Astrocyte (in vitro differentiated cells and primary cell): Measurements from ENCODE around the gene CEMP1. TPM values are rescaled to one million over a fixed set of nuclear protein-coding genes. Genes with fewer than 3 reads are reported as not detected.

Experiments used
- DNase-seq: peaks from one replicate; pipeline ENCODE4 v3.0.0-alpha.2; 2010; ENCODE audit warnings: low read depth
- FAIRE-seq: peaks from 2 replicates; lab custom pipeline; 2011; peaks lifted over from hg19 to GRCh38; lab: Jason Lieb, UNC
- H2AFZ ChIP-seq: 2 replicates; pipeline ENCODE4 v1.6.0; 2012; ENCODE audit warnings: low read depth, low read length, inconsistent platforms
- H3K27ac ChIP-seq: 2 replicates; pipeline ENCODE4 v1.5.1; 2011; ENCODE audit warnings: low read depth, low read length, inconsistent platforms
- H3K27me3 ChIP-seq: 2 replicates; pipeline ENCODE4 v1.6.0; 2011; ENCODE audit warnings: low read length, inconsistent platforms; ENCODE audit not compliant: insufficient read depth
- H3K36me3 ChIP-seq: 2 replicates; pipeline ENCODE4 v1.5.1; 2011; ENCODE audit warnings: low read length, inconsistent platforms; ENCODE audit not compliant: insufficient read depth
- H3K4me1 ChIP-seq: 2 replicates; pipeline ENCODE4 v1.5.1; 2011; ENCODE audit warnings: low read length, inconsistent platforms; ENCODE audit not compliant: insufficient read depth
- H3K4me2 ChIP-seq: 2 replicates; pipeline ENCODE4 v1.6.0; 2012; ENCODE audit warnings: low read length, inconsistent platforms
- H3K4me3 ChIP-seq: 2 replicates; pipeline ENCODE4 v1.5.1; 2011; ENCODE audit warnings: low read depth, mild to moderate bottlenecking, low read length, inconsistent platforms; ENCODE audit not compliant: insufficient read depth
- H3K79me2 ChIP-seq: 2 replicates; pipeline ENCODE4 v1.6.0; 2012; ENCODE audit warnings: mild to moderate bottlenecking, low read length, inconsistent platforms; ENCODE audit not compliant: insufficient read depth
- H3K9ac ChIP-seq: 2 replicates; pipeline ENCODE4 v1.6.0; 2012; ENCODE audit warnings: mild to moderate bottlenecking, low read length, inconsistent platforms
- H3K9me3 ChIP-seq: 2 replicates; pipeline ENCODE4 v1.5.1; 2012; ENCODE audit warnings: low read depth, mild to moderate bottlenecking, low read length, inconsistent platforms; ENCODE audit not compliant: insufficient read depth
- H4K20me1 ChIP-seq: 2 replicates; pipeline ENCODE4 v1.6.0; 2012; ENCODE audit warnings: low read length, inconsistent platforms; ENCODE audit not compliant: insufficient read depth
- H3K27ac Mint-ChIP-seq: one replicate; pipeline ENCODE4 v1.8.0; 2021; ENCODE audit warnings: mild to moderate bottlenecking, mixed read lengths; ENCODE audit not compliant: unreplicated experiment
- H3K27me3 Mint-ChIP-seq: one replicate; pipeline ENCODE4 v1.8.0; 2021; ENCODE audit warnings: low read depth, mixed read lengths; ENCODE audit not compliant: unreplicated experiment
- H3K36me3 Mint-ChIP-seq: one replicate; pipeline ENCODE4 v1.8.0; 2021; ENCODE audit warnings: low read depth, mixed read lengths; ENCODE audit not compliant: unreplicated experiment
- H3K4me1 Mint-ChIP-seq: one replicate; pipeline ENCODE4 v1.8.0; 2021; ENCODE audit warnings: low read depth, mixed read lengths; ENCODE audit not compliant: unreplicated experiment
- H3K4me3 Mint-ChIP-seq: one replicate; pipeline ENCODE4 v1.8.0; 2021; ENCODE audit warnings: mild to moderate bottlenecking, moderate library complexity, mixed read lengths; ENCODE audit not compliant: unreplicated experiment
- H3K9me3 Mint-ChIP-seq: one replicate; pipeline ENCODE4 v1.8.0; 2021; ENCODE audit warnings: mild to moderate bottlenecking, mixed read lengths; ENCODE audit not compliant: unreplicated experiment
- EZH2 ChIP-seq: IDR thresholded peaks from 2 replicates; pipeline ENCODE4 v1.6.1; 2012; ENCODE audit warnings: mild to moderate bottlenecking, low read length, inconsistent platforms; ENCODE audit not compliant: insufficient read depth
- total RNA-seq: library from RNA; stranded (reverse); gene quantifications from 2 replicates; pipeline ENCODE4 v1.2.1, GENCODE V29; 2021
- TF ChIP-seq, protein P1 (sequence below): IDR thresholded peaks from 2 replicates; pipeline ENCODE4 v1.5.1; 2011; ENCODE audit warnings: low read depth, mild to moderate bottlenecking, inconsistent platforms, low read length, moderate library complexity; ENCODE audit not compliant: insufficient read depth

CEMP1 gene
- total RNA-seq, 1 donor from 2014 or later, result not detected

DNA sequence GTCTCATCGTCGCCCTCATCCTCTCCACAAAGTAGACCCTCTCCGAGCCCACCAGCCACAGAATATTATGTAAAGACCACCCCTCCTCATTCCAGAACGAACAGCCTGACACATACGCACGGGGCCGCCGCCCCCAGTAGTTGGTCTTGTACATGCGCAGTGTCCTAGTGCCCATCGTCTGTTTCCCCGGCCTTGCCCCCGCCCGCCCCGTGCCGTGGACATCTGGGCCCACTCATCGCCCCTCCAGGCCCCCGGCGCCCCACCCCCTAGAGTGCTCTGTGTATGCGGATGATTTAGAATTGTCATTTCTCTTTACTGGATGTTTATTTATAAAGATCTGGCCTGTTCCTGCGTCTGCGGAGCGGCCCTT lies 11.5 kb downstream of the CEMP1 start:
- Histone ChIP-seq H3K27me3 (no peaks in the 10 kb centered on the region), H4K20me1 (peaks cover 76% of the 10 kb centered on the region), H3K4me2 (peak overlapping the region; percentile 58), H3K4me1 (peaks cover 39% of the 10 kb centered on the region), H3K9me3 (no peaks in the 10 kb centered on the region), H3K79me2 (peaks cover 80% of the 10 kb centered on the region), H2AFZ (no peak overlapping the region), H3K9ac (peak overlapping the region; percentile 68), H3K36me3 (peaks cover 18% of the 10 kb centered on the region), H3K27ac (peak overlapping the region; percentile 58), H3K4me3 (no peak overlapping the region)
- TF ChIP-seq, protein P1, sequence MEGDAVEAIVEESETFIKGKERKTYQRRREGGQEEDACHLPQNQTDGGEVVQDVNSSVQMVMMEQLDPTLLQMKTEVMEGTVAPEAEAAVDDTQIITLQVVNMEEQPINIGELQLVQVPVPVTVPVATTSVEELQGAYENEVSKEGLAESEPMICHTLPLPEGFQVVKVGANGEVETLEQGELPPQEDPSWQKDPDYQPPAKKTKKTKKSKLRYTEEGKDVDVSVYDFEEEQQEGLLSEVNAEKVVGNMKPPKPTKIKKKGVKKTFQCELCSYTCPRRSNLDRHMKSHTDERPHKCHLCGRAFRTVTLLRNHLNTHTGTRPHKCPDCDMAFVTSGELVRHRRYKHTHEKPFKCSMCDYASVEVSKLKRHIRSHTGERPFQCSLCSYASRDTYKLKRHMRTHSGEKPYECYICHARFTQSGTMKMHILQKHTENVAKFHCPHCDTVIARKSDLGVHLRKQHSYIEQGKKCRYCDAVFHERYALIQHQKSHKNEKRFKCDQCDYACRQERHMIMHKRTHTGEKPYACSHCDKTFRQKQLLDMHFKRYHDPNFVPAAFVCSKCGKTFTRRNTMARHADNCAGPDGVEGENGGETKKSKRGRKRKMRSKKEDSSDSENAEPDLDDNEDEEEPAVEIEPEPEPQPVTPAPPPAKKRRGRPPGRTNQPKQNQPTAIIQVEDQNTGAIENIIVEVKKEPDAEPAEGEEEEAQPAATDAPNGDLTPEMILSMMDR, result no peak
- no peak for TF ChIP-seq EZH2
- H3K27me3 Mint-ChIP-seq, result no peaks in the 10 kb centered on the region
- peak overlapping the region; percentile 80 for H3K4me3 Mint-ChIP-seq
- H3K4me1 Mint-ChIP-seq, result peaks cover 38% of the 10 kb centered on the region
- peaks cover 14% of the 10 kb centered on the region for H3K36me3 Mint-ChIP-seq
- FAIRE-seq (no peak), DNase-seq (no peak)
- H3K27ac Mint-ChIP-seq, result peak overlapping the region; percentile 92
- no peaks in the 10 kb centered on the region for H3K9me3 Mint-ChIP-seq

DNA sequence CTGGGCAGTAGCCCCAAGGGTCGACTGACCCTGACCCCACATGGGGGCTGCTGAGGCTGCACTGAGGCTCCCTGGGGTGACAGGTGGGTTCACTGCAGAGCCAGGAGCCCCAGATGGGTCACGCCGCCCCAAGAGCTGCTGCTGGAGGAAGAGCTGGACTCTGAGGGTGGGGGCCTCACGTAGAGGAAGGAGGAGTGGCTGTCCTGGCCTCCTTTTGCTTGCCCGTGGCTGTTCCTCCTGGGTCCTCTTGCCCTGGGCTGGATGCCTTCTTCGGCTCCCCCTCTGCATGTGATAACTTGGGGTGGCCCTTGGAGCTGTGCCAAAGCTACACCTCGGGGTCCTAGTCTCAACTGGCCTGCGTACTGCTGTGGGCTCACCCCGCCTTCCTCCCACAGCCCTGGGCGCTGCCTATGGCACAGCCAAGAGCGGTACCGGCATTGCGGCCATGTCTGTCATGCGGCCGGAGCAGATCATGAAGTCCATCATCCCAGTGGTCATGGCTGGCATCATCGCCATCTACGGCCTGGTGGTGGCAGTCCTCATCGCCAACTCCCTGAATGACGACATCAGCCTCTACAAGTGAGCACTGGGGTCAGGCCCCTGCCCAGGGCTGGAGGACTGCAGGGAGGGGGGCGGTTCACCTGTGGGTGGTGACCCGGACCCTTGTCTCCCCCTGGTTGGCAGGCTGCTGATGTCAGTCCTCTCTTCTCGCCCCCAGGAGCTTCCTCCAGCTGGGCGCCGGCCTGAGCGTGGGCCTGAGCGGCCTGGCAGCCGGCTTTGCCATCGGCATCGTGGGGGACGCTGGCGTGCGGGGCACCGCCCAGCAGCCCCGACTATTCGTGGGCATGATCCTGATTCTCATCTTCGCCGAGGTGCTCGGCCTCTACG lies 12.1 kb downstream of the CEMP1 start:
- H3K4me2 ChIP-seq, result peak overlapping the region; percentile 58
- no peak overlapping the region for H2AFZ ChIP-seq
- H3K36me3 ChIP-seq, result peaks cover 12% of the 10 kb centered on the region
- H3K9me3 ChIP-seq, result no peaks in the 10 kb centered on the region
- peaks cover 74% of the 10 kb centered on the region for H4K20me1 ChIP-seq
- H3K27ac ChIP-seq, result no peak overlapping the region
- H3K27me3 Mint-ChIP-seq, result no peaks in the 10 kb centered on the region
- H3K27ac Mint-ChIP-seq, result peak overlapping the region; percentile 85
- H3K4me1 ChIP-seq, result peaks cover 39% of the 10 kb centered on the region
- no peak overlapping the region for H3K4me3 ChIP-seq
- no peak for DNase-seq
- peak overlapping the region; percentile 80 for H3K4me3 Mint-ChIP-seq
- peaks cover 79% of the 10 kb centered on the region for H3K79me2 ChIP-seq
- peaks cover 38% of the 10 kb centered on the region for H3K4me1 Mint-ChIP-seq
- H3K9me3 Mint-ChIP-seq, result no peaks in the 10 kb centered on the region
- peaks cover 8% of the 10 kb centered on the region for H3K36me3 Mint-ChIP-seq
- no peaks in the 10 kb centered on the region for H3K27me3 ChIP-seq
- TF ChIP-seq, protein P1, result no peak
- no peak for TF ChIP-seq EZH2
- H3K9ac ChIP-seq, result peak overlapping the region; percentile 68
- FAIRE-seq, result no peak
